Frontal cortex (tissue), 4 donors: ENCODE results near the gene DNAAF6. TPM values are rescaled to one million over a fixed set of nuclear protein-coding genes. Genes with fewer than 3 reads are reported as not detected.

Experiments
- DNase-seq, 2 donors: peaks; one replicate each; pipeline ENCODE4 v3.0.0; 2012; ENCODE audit warnings: low spot score in 2 of 2
- FAIRE-seq: peaks from 2 replicates; lab custom pipeline; 2012; peaks lifted over from hg19 to GRCh38; lab: Jason Lieb, UNC
- small RNA-seq: library from RNA; depleted of rRNA; stranded (forward); fragments of <200 nt; gene quantifications from one replicate; pipeline ENCODE3, GENCODE V24; 2014
- total RNA-seq: library from RNA; depleted of rRNA; stranded (reverse); fragments of >200 nt; gene quantifications from one replicate; pipeline ENCODE4 v1.2.3, GENCODE V29; 2014
- donor health status: control.
- donor health status: control.
- donor health status: control.

The DNAAF6 gene
- total RNA-seq, 1 donor from 2014 or later, result not detected

DNA sequence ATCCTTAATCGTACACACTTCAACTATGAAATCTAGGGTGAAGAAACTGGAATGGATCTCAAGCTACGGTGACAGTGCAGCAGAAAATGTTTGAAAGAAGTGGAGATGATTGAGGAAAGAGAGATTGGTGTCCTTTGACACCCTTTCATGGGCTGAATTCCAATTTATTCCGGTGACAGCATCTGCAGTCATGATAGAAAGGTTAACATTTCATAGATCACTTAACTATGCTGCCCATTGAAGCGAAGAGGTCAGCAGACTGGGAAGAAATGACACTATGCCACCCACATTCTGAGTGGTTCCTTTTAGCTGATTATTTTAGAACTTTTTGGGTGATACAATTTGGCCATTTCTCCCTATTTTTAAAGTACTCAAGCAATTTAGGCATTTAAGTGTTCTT, 82.3 kb downstream of the DNAAF6 start:
- DNase-seq, result no peak
- no peak for FAIRE-seq

DNA sequence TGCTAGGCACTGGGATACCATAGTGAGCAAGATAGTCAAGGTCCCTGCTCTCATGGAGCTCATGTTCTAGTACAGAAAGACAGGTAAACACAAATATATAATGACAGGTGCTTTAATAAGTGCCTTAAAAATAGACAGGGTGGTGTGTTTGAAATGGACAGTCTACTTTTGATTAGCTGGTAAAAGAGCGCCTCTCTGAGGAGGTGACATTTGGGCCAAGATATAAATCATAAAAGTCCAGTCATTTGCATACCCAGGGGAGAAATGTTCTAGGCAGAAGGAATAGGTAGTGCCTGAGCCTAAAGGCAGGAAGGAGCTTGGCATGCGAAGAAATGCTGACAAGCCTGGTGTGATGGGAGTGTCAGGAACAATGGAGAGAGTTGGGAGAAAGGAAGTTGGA, 83.6 kb downstream of the DNAAF6 start:
- DNase-seq, result no peak
- FAIRE-seq, result no peak

- DNase-seq, result no peak
- FAIRE-seq, result no peak
These were observed 86.6 kb downstream of the DNAAF6 start for GRCh38 chrX:107293056-107293455.

Small RNAs within 50 kb of the gene (small RNA-seq; reads per million reads assigned to genes)
- not detected for gene RF00019

Other genes starting within 250 kb of the DNAAF6 start
- gene MORC4, start 206.4 kb upstream of the DNAAF6 start, total RNA-seq, result 4.1 TPM
- gene RBM41, start 87.8 kb upstream of the DNAAF6 start, total RNA-seq, result 20.4 TPM
- gene NUP62CL, start 178 bp upstream of the DNAAF6 start, total RNA-seq, result 1.6 TPM
- 1.6 TPM for gene FRMPD3, start 243.0 kb downstream of the DNAAF6 start, total RNA-seq